Measurements from ENCODE around the gene MAP3K5. TPM values are rescaled to one million over a fixed set of nuclear protein-coding genes. Genes with fewer than 3 reads are reported as not detected.

Gene MAP3K5
- total and polyA plus RNA-seq, 7 donors, result 7.4 to 17.8 (median 9.4) TPM

GRCh38 chr6:136666041-136666440, 126.2 kb downstream of the MAP3K5 start:
- Histone ChIP-seq H3K9me3 (no peaks in the 10 kb centered on the region), H3K27ac (no peak overlapping the region), H3K4me1 (no peaks in the 10 kb centered on the region), H3K36me3 (no peaks in the 10 kb centered on the region), H3K4me3 (no peak overlapping the region), H3K27me3 (no peaks in the 10 kb centered on the region)
- WGBS, 2 donors, result 96 to 99% methylated on average over 1 of the region's 1 CpG
- TF ChIP-seq EP300 (IDR thresholded peaks at IDR 0.05), result no peak
- TF ChIP-seq POLR2AphosphoS5 (IDR thresholded peaks at IDR 0.05), result no peak
- TF ChIP-seq, protein P1, sequence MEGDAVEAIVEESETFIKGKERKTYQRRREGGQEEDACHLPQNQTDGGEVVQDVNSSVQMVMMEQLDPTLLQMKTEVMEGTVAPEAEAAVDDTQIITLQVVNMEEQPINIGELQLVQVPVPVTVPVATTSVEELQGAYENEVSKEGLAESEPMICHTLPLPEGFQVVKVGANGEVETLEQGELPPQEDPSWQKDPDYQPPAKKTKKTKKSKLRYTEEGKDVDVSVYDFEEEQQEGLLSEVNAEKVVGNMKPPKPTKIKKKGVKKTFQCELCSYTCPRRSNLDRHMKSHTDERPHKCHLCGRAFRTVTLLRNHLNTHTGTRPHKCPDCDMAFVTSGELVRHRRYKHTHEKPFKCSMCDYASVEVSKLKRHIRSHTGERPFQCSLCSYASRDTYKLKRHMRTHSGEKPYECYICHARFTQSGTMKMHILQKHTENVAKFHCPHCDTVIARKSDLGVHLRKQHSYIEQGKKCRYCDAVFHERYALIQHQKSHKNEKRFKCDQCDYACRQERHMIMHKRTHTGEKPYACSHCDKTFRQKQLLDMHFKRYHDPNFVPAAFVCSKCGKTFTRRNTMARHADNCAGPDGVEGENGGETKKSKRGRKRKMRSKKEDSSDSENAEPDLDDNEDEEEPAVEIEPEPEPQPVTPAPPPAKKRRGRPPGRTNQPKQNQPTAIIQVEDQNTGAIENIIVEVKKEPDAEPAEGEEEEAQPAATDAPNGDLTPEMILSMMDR (IDR thresholded peaks at IDR 0.05), result no peak
- TF ChIP-seq POLR2A (IDR thresholded peaks at IDR 0.05), result no peak
- intact Hi-C loops (cut with DNase I), result no loop called here
- DNase-seq, result no peak

- WGBS, 2 donors, result 74 to 84% methylated on average over 3 of the region's 3 CpGs
- H3K4me1 ChIP-seq, result no peaks in the 10 kb centered on the region
- H3K27ac ChIP-seq, result no peak overlapping the region
- H3K36me3 ChIP-seq, result no peaks in the 10 kb centered on the region
- DNase-seq, result no peak
- no peak overlapping the region for H3K4me3 ChIP-seq
- no peaks in the 10 kb centered on the region for H3K27me3 ChIP-seq
- intact Hi-C loops (cut with DNase I), result no loop called here
- H3K9me3 ChIP-seq, result no peaks in the 10 kb centered on the region
- TF ChIP-seq POLR2AphosphoS5 (IDR thresholded peaks at IDR 0.05) (no peak), POLR2A (IDR thresholded peaks at IDR 0.05) (no peak), EP300 (IDR thresholded peaks at IDR 0.05) (no peak)
- TF ChIP-seq, protein P1 (IDR thresholded peaks at IDR 0.05), result no peak
Observed at GRCh38 chr6:136662347-136663237, 129.7 kb downstream of the MAP3K5 start.

- H3K36me3 ChIP-seq, result no peaks in the 10 kb centered on the region
- no peaks in the 10 kb centered on the region for H3K4me1 ChIP-seq
Observed at GRCh38 chr6:136660727-136661126, 131.6 kb downstream of the MAP3K5 start.

DNA sequence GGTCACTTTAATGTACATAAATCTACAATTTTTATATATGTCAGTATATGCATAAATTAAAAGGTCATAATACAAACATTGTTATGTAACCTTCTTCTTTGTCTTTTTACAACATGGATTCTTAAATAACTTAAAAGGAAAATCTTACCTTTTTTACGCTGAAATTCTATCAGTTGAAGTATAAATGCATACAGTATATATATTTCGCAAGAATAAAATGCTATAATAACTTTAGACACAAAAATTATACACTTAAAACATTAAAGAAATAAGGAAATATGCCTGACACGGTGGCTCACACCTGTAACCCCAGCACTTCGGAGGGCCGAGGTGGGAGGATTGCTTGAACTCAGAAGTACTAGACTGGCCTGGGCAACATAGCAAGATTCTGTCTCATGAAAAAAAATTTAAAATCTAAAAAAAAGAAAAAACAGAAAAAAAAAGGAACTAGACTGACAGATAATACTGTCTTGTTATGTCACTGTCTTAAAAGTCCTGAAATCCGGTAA, 132.2 kb downstream of the MAP3K5 start:
- TF ChIP-seq POLR2AphosphoS5 (IDR thresholded peaks at IDR 0.05) (no peak), POLR2A (IDR thresholded peaks at IDR 0.05) (no peak), EP300 (IDR thresholded peaks at IDR 0.05) (no peak)
- TF ChIP-seq, protein P1 (IDR thresholded peaks at IDR 0.05), result no peak
- DNase-seq, result no peak
- no peaks in the 10 kb centered on the region for H3K27me3 ChIP-seq
- H3K36me3 ChIP-seq, result no peaks in the 10 kb centered on the region
- no peak overlapping the region for H3K4me3 ChIP-seq
- H3K4me1 ChIP-seq, result no peaks in the 10 kb centered on the region
- intact Hi-C loops (cut with DNase I), result no loop called here
- H3K27ac ChIP-seq, result no peak overlapping the region
- H3K9me3 ChIP-seq, result no peaks in the 10 kb centered on the region
- 96 to 97% methylated on average over 6 of the region's 6 CpGs for WGBS, 2 donors

More at GRCh38 chr6:136660727-136661126, 131.6 kb downstream of the MAP3K5 start:
- Histone ChIP-seq H3K27me3 (no peaks in the 10 kb centered on the region), H3K9me3 (no peaks in the 10 kb centered on the region), H3K4me3 (no peak overlapping the region), H3K27ac (no peak overlapping the region)
- WGBS, 2 donors, result 97 to 98% methylated on average over 1 of the region's 1 CpG
- no peak for DNase-seq
- intact Hi-C loops (cut with DNase I), result no loop called here
- no peak for TF ChIP-seq POLR2A (IDR thresholded peaks at IDR 0.05)

DNA sequence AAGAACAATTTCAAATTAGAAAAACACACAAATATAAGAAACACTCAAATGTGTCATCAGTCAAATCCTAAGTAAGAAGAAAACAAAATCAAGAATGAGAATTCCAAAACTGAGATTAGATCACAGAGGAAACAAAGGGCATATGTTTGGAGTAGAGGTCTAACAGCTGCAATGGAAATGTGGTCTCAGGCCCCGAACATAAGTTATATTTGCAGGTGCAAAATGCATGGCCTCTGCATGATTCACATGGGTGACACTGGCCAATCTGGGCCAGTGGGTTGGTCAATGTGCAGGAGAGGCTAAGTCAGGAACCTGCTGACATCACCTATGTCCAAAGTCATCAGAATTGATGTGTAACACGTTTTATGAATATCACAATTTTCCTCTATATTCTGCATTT, 133.6 kb downstream of the MAP3K5 start:
- Histone ChIP-seq H3K27ac (no peak overlapping the region), H3K36me3 (no peaks in the 10 kb centered on the region), H3K4me1 (no peaks in the 10 kb centered on the region), H3K9me3 (no peaks in the 10 kb centered on the region), H3K27me3 (no peaks in the 10 kb centered on the region), H3K4me3 (no peak overlapping the region)
- 85 to 89% methylated on average over 2 of the region's 2 CpGs for WGBS, 2 donors
- intact Hi-C loops (cut with DNase I), result no loop called here
- no peak for TF ChIP-seq POLR2A (IDR thresholded peaks at IDR 0.05)
- TF ChIP-seq EP300 (IDR thresholded peaks at IDR 0.05), result no peak
- TF ChIP-seq POLR2AphosphoS5 (IDR thresholded peaks at IDR 0.05), result no peak
- TF ChIP-seq, protein P1 (IDR thresholded peaks at IDR 0.05), result no peak
- no peak for DNase-seq

All from sigmoid colon (tissue), 7 donors.